Measurements from ENCODE around the gene COL16A1. TPM values are rescaled to one million over a fixed set of nuclear protein-coding genes. Genes with fewer than 3 reads are reported as not detected.

COL16A1 gene
- total RNA-seq, 1 experiment from 2014 or later = 6.2 TPM

- Histone ChIP-seq H3K9ac (ENCODE audit: extremely low read depth, insufficient read length, low read length) (no peak overlapping the region), H2BK20ac (ENCODE audit: low read depth, low read length, poor library complexity, severe bottlenecking) (no peak overlapping the region), H3K4ac (ENCODE audit: low read depth, low read length) (no peak overlapping the region), H3K14ac (ENCODE audit: insufficient read depth, low read length) (no peak overlapping the region; the same call in 1 of the 2 replicates), H3K27ac (ENCODE audit: insufficient read length, low read depth, low read length) (no peak overlapping the region), H3T11ph (ENCODE audit: low read length) (no peak overlapping the region), H2BK5ac (ENCODE audit: insufficient read length, low read length) (no peak overlapping the region), H2AK5ac (ENCODE audit: insufficient read length, low read length) (no peak overlapping the region), H3K56ac (ENCODE audit: insufficient read length, low read depth, low read length) (no peak overlapping the region), H3K23me2 (ENCODE audit: insufficient read length, low read depth, low read length, poor library complexity, severe bottlenecking) (no peaks in the 10 kb centered on the region), H3K79me1 (ENCODE audit: insufficient read depth, low read depth, low read length, poor library complexity, severe bottlenecking) (no peaks in the 10 kb centered on the region), H2BK15ac (ENCODE audit: low read depth, low read length) (no peak overlapping the region), H2AFZ (ENCODE audit: low read length) (no peak overlapping the region), H3K4me2 (ENCODE audit: insufficient read depth, insufficient read length, low read length) (no peak overlapping the region), H3K79me2 (ENCODE audit: insufficient read depth, low read length) (no peaks in the 10 kb centered on the region), H2BK12ac (ENCODE audit: insufficient read length, low read depth, low read length) (no peak overlapping the region), H4K5ac (ENCODE audit: insufficient read length, low read depth, low read length) (no peak overlapping the region), H4K8ac (replicated peaks; ENCODE audit: insufficient read length, low read depth, low read length) (no peak overlapping the region), H3K27me3 (ENCODE audit: insufficient read depth, low read length) (no peaks in the 10 kb centered on the region), H3K9me3 (ENCODE audit: control insufficient read depth, low read depth, low read length) (no peaks in the 10 kb centered on the region), H4K20me1 (ENCODE audit: control insufficient read depth, insufficient read depth, insufficient read length) (no peaks in the 10 kb centered on the region), H3K18ac (ENCODE audit: insufficient read length, low read depth, low read length) (no peak overlapping the region), H3K4me1 (ENCODE audit: insufficient read depth, low read length) (no peaks in the 10 kb centered on the region), H3K23ac (ENCODE audit: insufficient read length, low read depth, low read length) (no peak overlapping the region), H2BK120ac (ENCODE audit: low read depth, low read length, poor library complexity, severe bottlenecking) (no peak overlapping the region), H4K91ac (ENCODE audit: insufficient read length, low read depth, low read length) (no peak overlapping the region)
- H3K27me3 Mint-ChIP-seq (ENCODE audit: low read depth) = no peaks in the 10 kb centered on the region
- DNase-seq = no peak
- H3K36me3 Mint-ChIP-seq (ENCODE audit: insufficient read depth in 1 of 3, low read depth in 3 of 3) = no peaks in the 10 kb centered on the region; a peak in 1 of 7 replicates
- H3K4me3 Mint-ChIP-seq = no peak overlapping the region
- H3K4me1 Mint-ChIP-seq = peaks cover 33 to 39% of the 10 kb centered on the region in 2 experiments
- H3K27ac Mint-ChIP-seq = 0 out of 7 replicates have a peak overlapping the region, but pooled peaks of 1 of the 3 experiments have one; percentile 22
- WGBS (ENCODE audit: extremely low coverage, insufficient read length, low lambda C conversion rate) = no CpG with 5 or more reads among the region's 28 CpGs
- H3K9me3 Mint-ChIP-seq = no peaks in the 10 kb centered on the region; a peak in 1 of 5 replicates
- no peak for TF ChIP-seq CTCF (conservative IDR thresholded peaks at IDR 0.05)
These were observed 40.5 kb upstream of the COL16A1 start for GRCh38 chr1:31744165-31744888.

All from H9 (cell line).